SH-SY5Y (cell line): ENCODE results near the gene ZNRF2.

Experiments used
- GATA2 ChIP-seq: IDR thresholded peaks from 2 replicates; pipeline ENCODE4 v1.6.1; 2011; ENCODE audit warnings: mild to moderate bottlenecking, low read depth, low read length
- GATA3 ChIP-seq: IDR thresholded peaks from 2 replicates; pipeline ENCODE4 v1.6.1; 2011; ENCODE audit warnings: low read depth, mild to moderate bottlenecking, low read length, moderate library complexity

- TF ChIP-seq GATA3: no peak
- TF ChIP-seq GATA2: no peak
These were observed 60.1 kb downstream of the ZNRF2 start for GRCh38 chr7:30344513-30344912.
